Stimulated activated CD4-positive, alpha-beta T cell treated with anti-CD3 and anti-CD28 coated beads, Interleukin-15, amount 100 ng/mL, for 48 hours (primary cell): ENCODE measurements around the gene MAT2A.
"Not testable (repeated sequence)": the region's sequence is repeated elsewhere in the genome, so short reads cannot be mapped to it uniquely, and the experiment has no call there.

Experiments used
- DNase-seq, 2 donors: peaks; one replicate each; pipeline ENCODE4 v3.0.0-alpha.2; 2020; ENCODE audit warnings: low read depth in 2 of 2

The MAT2A gene

DNA sequence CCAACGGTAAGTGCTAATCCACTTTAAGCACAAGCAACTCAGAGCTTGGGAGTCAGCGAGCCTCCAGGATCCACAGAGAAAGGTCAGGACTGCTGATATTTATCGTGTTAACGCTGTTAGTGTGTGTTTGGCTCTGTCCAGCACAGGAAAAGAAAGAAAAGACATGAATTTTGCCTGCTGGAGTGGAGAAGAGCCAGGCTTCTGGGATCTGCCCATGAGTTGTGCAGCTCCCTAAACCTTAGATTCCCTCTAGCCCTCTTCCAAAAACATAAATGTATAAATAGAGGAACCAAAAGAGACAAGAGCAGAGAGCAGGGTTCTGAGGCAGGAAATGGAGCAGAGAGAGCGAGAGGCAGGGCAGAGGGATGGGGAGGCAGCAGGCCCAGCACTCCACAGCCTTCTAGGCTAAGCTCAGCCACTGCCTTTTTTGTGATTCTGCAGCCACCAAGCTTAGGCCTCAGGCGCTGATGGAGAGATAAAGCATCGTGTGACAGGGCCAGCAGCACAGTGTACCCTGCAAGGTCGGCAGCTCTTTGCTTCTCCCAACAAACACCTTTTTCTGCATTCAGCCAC, 14.5 kb upstream of the MAT2A start:
- no peak for DNase-seq

DNA sequence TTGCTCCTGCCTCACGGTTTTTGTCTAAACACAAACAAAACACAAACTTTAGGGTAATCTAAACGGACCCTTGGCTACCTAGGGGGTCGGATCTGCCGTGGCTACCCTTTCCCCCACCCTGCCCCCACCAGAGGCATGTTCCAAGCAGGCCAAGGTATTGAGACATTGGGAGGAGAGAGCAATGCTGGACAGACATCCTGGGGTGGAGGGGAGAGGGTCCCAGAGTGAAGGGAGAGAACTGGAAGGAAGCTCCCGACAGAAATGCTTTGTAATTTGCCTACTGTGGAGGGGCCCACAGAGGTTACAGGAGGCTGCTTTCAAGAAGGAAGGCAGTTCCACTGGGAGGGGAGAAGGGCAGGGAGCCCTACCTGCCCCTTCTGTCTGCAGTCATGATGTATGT, 13.9 kb upstream of the MAT2A start:
- no peak for DNase-seq

DNA sequence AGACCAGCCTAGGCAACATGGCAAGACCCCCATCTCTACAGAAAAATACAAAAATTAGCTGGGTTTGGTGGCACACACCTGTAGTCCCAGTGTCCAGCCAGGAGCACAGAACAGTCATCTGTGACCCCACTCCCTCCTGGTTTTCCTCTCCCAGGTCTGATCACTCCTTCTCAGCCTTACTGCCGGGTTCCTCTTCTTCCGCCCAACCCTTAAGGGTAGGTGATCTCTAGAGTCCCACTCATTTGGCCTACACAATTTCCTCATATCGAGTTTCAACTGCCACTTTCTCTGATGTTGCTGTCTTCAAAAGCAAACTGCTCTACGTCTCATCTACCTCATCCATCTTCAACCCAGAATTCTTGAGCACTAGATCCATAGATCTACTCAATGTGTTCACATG, 13.4 kb upstream of the MAT2A start:
- DNase-seq: no peak

DNA sequence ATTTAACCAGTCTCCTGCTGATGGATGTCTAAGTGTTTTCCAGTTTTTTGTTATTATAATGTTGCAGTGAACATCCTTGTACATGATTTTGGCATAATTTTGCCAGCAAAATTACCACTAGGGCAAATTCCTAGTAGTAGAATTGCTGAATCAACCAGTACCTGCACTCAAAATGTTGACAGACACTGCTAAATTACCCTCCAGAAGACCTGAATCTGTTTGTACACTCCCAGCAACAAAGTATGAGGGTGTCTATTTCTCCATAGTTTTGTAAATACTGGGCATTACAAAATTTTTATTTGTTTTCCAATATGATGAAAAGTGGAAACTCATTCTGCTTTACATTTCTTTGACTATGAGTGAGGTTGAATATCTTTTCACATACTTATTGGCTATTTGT, 11.2 kb upstream of the MAT2A start:
- no peak for DNase-seq

DNA sequence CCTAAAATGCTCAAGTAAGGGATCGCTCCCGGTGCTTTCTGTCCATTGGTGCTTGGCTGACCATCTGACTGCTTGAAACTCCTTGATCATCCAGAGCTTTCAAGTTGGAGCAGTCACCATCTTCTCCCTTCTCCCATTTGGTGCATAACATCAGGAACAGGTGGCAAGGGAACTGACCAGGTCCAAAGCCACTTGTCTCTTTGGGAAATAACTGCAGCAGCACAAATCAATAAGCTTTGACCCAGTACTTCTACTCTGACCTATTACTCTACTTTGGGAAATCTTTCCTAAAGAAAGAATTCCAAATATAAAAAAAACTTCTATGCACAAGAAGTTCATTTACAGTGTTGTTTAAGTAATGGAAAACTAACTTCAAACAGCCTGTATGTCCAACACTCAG, 10.6 kb upstream of the MAT2A start:
- no peak for DNase-seq

DNA sequence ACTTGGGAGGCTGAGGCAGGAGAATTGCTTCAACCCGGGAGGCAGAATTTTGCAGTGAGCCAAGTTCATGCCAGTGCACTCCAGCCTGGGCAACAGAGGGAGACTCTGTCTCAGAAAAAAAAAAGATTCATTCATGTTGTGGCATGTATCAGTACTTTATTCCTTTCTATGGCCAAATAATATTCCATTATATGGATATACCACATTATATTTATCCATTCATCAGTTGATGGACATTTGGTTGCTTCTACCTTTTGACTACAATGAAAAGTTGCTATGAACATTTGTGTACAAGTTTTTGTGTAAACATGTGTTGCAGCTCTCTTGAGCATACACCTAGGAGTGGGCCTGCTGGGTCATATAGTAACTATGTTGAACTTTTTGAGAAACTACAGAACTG, 9.2 kb upstream of the MAT2A start:
- no peak for DNase-seq

DNA sequence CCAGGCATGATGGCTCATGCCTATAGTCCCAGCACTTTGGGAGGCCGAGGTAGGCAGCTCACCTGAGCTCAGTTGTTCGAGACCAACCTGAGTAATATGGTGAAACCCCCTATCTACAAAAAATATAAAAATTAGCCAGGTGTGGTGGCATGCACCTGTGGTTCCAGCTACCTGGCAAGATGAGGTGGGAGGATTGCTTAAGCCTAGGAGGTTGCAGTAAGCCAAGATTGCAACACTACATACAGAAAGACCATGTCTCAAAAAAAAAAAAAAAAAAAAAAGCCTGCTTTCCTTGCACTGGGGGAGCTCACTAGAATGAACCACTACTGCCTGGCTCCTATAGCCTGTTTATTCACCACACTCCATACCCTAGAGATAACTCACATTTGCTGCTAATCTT, 7.4 kb upstream of the MAT2A start:
- DNase-seq: no peak

DNA sequence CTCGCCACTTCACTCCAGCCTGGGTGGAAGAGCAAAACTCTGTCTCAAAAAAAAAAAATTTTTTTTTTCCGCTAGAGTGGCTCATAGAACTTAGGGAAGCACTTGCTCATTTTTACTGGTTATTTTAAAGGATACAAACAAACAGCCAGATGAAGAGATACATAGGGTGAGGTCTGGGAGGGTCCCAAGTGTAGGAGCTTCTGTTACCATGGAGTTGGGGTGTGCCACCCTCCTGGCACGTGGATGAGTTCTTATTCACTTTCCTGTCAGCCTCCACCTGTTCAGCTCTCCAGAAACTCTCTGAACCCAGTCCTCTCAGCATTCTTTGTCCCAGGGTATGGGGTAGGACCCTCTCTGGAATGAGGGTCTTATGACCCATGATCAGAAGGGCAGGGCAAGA, 4.9 kb upstream of the MAT2A start:
- no peak for DNase-seq

DNA sequence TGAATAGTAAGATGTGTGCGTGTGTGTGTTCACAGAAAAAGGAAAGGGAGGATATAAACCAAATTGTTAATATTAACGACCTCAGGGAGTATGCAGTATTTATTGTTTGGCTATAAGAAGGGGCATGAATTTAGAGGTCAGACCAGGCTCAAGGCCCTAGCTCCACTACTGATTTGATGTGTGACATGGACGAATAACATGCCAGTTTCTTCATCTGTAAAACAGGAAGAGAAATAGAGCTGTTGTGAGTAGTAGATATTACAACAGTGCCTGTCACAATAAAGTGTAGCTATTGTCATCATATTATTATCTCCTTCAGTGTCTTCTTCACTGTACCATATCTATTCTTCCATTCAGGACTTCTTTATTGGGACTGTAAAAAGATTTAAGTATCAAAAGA, 4.1 kb upstream of the MAT2A start:
- no peak for DNase-seq

DNA sequence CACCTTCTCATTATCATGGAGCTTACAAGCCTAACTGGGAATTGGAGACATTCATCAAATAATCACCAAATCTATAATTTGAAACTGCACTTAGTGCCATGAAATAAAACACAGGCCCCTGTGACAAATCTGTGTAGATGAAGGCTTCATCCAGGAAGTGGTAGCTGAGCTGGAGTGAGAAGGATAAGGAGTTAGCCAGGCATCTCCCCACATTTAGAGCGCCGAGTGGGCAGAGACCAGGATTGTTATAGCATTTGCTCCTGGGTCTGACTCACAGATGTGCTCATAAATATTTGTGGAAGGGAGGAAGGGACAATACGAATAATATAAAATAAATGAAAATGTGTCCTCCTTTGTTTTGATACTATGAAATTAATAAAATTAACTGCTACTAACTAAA, 2.5 kb upstream of the MAT2A start:
- no peak for DNase-seq

DNA sequence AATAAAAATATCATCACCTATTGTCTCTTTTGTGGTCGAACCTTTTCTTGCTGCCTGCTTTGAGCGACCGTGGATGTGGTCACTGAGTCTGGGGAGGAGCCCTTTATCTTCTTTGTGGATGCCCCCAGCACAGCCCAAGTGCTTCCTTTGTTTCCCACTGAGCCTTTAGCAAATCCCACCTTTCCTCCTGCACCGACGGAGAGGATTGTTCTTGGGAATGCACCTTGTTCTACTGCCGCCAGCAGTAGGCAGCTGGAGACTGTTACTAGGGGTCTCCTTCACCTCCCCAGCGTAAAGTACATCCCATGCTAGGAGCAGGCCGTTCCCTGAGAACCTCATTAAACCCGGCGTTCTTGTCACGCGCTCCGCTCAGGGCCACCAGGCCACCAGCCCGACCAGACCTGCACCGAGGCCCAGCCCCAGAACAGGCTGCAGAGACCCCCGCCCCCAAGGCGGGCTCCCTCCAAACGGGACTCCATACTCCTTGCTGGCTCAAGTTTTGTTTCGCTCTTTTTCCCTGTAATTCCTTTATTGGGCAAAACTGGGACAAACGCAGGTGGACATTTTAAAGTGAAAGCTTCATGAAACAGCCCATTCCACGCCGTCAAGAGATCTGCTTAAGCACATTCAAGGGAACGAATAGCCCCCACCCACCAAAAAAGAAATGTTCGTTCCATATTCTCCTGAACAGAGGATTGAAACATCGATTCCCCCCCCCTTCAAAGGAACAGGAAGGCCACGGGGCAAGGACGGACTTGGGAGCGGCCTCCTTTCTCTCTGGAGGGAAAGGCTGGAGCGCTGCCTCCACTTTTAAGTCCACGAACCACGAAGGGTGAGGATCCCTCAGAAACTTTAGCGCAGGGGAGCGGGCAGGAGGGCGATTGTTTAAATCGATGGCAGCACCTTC, 1.1 kb upstream of the MAT2A start:
- peak in 1 of 2 donors; percentile 22 for DNase-seq

DNA sequence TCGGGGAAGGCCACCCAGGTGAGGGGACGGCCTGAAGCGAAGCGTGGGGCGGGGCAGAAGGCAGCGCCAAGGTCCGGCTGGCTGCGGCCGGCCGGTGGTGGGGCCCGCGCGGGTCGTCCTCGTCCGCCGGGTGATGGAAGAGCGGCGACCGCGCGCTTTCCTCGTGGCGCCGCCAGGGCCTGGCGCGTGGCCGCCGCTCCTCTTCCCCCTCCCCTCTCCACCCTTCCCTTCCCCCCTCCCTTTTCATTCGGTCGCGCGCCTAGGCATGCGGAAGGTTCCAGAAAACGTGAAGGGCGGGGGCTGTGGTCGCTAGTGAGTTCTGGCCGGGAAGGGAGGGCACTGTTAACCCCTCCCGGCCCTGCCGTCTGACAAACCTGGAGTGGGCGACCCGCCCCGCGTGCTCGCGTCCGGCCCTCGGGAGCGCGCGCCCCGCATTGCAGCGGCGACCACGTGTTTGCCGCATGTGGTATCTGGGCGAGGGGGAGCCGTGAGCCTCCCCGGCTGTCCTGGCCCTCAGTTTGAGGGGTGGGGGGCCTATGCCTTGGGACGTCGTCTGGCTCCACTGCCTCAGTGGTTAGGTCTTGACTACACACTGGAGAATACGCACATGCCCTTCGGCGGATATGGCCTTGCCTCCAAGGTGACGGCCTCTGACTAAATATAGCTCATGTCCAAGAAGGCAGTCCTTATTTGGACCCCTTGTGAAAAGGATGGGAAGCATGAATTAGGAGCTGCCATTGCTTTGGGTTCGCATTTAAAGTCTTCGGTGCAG, 579 bp downstream of the MAT2A start:
- DNase-seq: peak; percentile 60 to 62

DNA sequence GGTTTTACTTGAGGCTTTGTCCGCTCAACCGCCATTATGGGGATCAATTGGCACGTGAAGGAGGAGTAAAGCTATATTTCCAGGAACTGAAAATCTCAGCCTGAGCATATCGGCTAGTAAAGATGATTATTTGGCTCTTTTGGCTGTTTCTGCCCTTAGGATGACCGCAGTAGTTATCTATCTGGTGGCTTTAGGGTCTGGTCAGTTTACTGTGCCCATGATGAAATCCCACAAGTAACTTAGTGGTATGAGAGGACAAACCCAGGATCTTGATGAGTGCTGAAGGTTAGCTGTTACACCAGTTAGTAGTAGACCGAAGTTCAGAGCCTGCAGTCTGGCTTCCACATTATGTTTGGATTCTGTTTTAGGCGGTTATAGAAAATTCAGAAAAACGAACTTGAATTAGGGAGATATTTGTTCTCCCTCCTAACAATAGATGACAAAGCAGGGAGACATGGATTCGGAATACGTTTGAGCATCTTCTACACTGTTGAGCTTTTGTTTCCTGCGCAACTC, 1.2 kb downstream of the MAT2A start:
- no peak for DNase-seq

DNA sequence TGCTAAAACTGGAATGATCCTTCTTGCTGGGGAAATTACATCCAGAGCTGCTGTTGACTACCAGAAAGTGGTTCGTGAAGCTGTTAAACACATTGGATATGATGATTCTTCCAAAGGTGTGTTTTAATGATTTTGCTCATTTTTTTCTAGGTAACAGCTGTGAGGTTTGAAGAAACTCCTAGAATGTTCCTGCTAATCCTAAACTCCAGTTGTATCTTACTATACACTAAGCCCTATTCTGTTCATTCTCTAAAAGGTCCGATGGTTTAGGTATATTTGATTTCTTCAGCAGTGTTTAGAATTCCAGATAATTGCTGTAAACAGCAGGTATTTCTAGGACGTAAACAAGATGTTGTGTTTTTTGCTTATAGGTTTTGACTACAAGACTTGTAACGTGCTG, 2.3 kb downstream of the MAT2A start:
- no peak for DNase-seq

DNA sequence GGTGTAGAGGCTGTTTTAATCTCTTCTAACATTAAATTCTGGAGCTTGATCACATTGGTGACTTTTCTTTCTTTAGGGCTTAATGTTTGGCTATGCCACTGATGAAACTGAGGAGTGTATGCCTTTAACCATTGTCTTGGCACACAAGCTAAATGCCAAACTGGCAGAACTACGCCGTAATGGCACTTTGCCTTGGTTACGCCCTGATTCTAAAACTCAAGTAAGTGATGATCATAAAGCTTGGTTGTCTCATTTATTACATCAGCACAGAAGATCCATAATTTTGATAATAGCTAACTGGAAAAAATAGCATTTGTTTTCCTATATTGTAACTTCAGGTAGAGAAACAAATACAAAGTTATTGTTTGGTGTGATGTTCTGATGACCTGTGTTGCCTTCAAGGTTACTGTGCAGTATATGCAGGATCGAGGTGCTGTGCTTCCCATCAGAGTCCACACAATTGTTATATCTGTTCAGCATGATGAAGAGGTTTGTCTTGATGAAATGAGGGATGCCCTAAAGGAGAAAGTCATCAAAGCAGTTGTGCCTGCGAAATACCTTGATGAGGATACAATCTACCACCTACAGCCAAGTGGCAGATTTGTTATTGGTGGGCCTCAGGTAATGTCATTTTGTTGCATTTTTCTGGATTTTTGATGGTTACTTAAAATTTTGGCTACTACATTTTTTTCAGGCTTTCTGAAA, 2.9 kb downstream of the MAT2A start:
- no peak for DNase-seq

DNA sequence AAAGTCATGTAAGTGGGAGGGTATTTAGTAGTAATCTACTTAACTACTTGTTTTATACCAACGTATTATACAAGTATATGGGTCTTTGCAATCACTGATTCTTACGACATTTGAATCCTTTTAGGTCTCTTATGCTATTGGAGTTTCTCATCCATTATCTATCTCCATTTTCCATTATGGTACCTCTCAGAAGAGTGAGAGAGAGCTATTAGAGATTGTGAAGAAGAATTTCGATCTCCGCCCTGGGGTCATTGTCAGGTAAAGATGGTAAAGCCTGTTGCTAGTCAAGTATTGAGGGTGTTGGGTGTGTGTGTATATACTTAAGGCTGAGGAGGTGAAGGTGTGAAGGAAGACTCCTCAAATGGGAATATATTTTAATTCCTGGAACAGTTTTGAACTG, 3.8 kb downstream of the MAT2A start:
- no peak for DNase-seq

DNA sequence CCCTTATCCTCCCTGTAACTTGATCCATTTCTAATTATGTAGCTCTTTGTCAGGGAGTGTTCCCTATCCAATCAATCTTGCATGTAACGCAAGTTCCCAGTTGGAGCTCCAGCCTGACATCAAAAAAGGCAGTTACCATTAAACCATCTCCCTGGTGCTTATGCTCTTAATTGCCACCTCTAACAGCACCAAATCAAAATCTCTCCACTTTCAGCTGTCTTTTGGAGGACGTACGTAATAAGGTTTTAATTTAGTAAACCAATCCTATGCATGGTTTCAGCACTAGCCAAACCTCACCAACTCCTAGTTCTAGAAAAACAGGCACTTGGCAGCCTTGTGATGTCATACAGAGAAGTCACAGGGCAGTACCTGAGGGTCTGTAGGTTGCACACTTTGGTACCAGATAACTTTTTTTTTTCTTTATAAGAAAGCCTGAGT, 5.3 kb downstream of the MAT2A start:
- DNase-seq: not testable (repeated sequence)

DNA sequence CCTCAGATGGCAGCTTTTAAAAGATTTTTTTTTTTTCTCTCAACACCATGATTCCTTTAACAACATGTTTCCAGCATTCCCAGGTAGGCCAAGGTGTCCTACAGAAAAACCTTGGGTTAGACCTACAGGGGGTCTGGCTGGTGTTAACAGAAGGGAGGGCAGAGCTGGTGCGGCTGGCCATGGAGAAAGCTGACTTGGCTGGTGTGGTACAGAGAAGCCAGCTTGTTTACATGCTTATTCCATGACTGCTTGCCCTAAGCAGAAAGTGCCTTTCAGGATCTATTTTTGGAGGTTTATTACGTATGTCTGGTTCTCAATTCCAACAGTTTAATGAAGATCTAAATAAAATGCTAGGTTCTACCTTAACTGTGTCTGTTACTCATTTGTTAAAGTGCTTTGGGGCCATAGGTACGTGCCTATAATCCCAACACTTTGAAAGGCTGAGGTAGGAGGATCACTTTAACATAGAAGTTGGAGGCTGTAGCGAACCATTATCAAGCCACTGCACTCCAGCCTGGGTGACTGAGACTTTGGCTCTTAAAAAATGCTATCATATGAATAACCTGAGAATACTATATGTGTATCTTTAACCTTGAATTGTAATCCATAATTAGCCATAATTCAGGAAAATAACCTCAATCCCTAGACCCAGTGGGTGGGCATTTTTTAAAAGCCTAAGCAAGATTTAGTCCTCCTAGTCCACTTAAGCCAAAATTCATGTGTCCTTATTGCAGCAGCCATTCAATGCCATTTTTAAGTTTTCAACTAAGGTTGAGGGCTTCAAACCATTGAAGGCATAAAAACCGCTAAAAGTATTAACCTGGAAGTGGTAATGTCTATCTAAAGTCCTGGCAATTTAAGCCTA, 6.2 kb downstream of the MAT2A start:
- DNase-seq: not testable (repeated sequence)

DNA sequence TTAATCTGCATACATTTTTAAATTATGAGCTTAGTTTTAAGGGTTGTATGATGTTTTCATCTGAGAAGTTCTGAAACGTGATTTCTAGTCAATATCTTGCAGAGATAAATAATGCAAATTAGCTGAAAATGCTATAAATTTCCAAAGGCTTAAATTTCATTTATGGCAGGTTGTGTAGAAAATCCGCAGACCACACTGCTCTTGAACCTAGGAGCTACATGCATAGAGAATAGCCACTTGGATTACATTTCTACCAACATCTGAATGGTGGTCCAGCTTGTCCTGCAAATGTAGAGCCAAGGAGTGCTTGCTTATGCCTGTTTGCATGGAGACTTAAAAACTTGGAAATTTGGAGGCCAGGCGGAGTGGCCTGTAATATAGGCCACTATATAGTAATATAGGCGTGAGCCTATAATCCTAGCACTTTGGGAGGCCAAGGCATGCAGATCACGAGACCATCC, 6.8 kb downstream of the MAT2A start:
- DNase-seq: no peak

DNA sequence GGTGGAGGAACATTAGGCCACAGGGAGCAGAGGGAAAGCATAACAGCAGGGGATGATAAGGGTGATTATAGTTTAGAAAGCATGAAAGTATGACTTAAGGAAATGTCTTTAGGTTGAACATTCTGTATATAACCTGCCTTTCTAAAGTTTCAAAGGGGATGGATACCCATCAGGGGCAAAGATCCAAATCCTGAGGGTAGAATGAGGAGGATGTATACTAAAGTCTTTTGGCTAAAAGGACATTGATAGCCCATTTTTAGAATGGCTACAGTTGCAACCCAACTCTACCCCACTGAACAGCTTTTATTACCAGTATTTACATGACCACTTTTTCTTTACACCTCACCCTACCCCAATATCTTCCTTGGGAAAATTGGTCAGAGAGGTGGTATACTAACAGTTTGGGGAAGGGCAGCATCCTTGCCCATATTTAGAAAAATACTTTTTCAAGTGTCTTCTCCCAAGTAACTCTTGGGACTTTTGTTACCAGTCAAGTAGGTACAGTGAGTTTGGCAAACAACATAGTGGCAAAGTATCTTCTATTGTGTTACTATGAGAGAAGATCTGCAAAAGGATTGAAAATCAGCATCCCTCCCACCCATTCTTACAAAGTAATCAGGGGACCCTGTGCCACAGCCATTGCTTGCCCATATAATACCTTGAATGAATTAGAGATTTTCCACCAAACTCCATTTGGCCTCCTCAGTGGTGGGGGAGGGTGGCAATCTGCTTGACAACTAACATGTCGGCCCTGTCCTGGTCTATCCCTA, 8.3 kb downstream of the MAT2A start:
- DNase-seq: no peak
